GM12878 (cell line): ENCODE data around the gene CCDC112.

Experiments used
- ATF2 ChIP-seq: IDR thresholded peaks from 2 replicates; pipeline ENCODE4 v1.6.1; 2012; ENCODE audit warnings: low read length, inconsistent platforms
- NBN ChIP-seq: fragments of 450-650 bp; IDR thresholded peaks from 2 replicates; pipeline ENCODE4 v1.6.1; 2016
- RBBP5 ChIP-seq: fragments of 200-600 bp; sonication (generic); conservative IDR thresholded peaks from 2 replicates; pipeline ENCODE4 v1.6.1; 2016

GRCh38 chr5:115272297-115272958 lies 24.0 kb downstream of the CCDC112 start:
- no peak for TF ChIP-seq RBBP5
- no peak for TF ChIP-seq ATF2
- no peak for TF ChIP-seq NBN
